ENCODE measurements around the gene CHD9. TPM values are rescaled to one million over a fixed set of nuclear protein-coding genes. Genes with fewer than 3 reads are reported as not detected.

The CHD9 gene
- total and polyA plus RNA-seq, 4 donors = 6.2 to 46.6 (median 32.5) TPM

DNA sequence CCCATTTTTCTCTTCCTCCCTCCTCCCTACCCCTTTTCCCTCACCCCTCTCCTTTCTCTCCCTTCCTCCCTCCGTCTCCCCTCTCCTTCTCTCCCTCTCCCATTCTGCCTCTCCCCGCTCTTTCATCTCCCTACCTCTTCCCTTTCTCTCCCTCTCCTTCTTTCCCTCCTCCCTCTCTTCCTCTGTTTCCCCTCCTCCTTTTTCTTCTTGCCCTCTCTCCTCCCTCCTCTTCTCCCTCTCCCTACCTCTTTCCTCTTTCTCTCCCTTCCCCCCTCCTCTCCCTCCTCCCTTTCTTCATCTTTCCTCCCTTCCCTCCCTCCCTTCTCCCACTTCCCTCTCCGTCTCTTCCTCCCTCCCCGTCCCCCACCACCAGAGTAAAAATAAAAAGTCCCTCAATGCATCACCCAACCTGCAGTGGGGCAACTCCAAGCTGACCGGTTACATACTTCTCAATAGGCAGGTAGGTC, 12.5 kb upstream of the CHD9 start:
- 78% methylated on average over 5 of the region's 5 CpGs for WGBS
- no peak for TF ChIP-seq EGR1 (IDR thresholded peaks at IDR 0.05; ENCODE audit: low read depth in 2 of 2)
- TF ChIP-seq, protein P1, sequence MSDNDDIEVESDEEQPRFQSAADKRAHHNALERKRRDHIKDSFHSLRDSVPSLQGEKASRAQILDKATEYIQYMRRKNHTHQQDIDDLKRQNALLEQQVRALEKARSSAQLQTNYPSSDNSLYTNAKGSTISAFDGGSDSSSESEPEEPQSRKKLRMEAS (IDR thresholded peaks at IDR 0.05) = no peak
- TF ChIP-seq HNF4G (IDR thresholded peaks at IDR 0.05) = no peak
- TF ChIP-seq SP1 (IDR thresholded peaks at IDR 0.05) = no peak
- no peak for TF ChIP-seq NR2F2 (IDR thresholded peaks at IDR 0.05)
- TF ChIP-seq TAF1 (conservative IDR thresholded peaks at IDR 0.05) = no peak
- no peak for TF ChIP-seq GABPA (IDR thresholded peaks at IDR 0.05 in 1 of 2, conservative IDR thresholded peaks at IDR 0.05 in 1 of 2)
- TF ChIP-seq RXRA (IDR thresholded peaks at IDR 0.05) = no peak
- Histone ChIP-seq H3K36me3 (ENCODE audit: control insufficient read depth in 4 of 4, insufficient read depth in 3 of 4, low read depth in 1 of 4, low read length in 3 of 4) (no peaks in the 10 kb centered on the region), H3K27me3 (ENCODE audit: control insufficient read depth in 4 of 4, insufficient read depth in 4 of 4, low read length in 3 of 4) (no peaks in the 10 kb centered on the region), H3K27ac (ENCODE audit: low read depth in 1 of 2, low read length in 2 of 2) (no peak overlapping the region), H3K4me1 (ENCODE audit: control insufficient read depth in 4 of 4, insufficient read depth in 4 of 4, low read length in 3 of 4) (peaks cover 0 to 4% (median 0%) of the 10 kb centered on the region in 4 donors), H3K9me3 (ENCODE audit: control insufficient read depth in 4 of 4, low read length in 3 of 4) (no peaks in the 10 kb centered on the region), H3K4me3 (ENCODE audit: low read depth in 1 of 3, low read length in 3 of 3) (no peak overlapping the region), H3K9ac (ENCODE audit: low read depth in 1 of 2, low read length in 2 of 2) (no peak overlapping the region)
- DNase-seq (ENCODE audit: low spot score) = no peak

DNA sequence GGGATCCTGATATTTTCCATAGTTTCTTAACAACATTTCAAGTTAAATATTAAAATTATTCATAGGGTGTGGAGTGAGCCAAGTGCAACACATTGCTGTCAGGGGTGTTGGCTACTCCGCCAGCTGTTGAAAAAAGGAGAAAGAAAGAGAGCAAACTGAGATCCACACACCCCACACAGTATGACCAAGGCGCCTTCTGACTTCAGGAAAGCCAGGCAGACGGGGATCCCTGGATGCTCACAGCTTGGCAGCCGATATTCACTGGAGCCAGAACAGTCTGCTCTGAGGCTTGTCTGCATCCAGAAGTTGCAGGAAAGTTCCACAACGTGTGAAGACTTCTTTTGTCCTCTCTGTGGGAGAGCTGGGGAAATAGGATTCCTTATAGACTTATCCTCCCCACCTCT, 11.4 kb upstream of the CHD9 start:
- Histone ChIP-seq H3K9ac (ENCODE audit: low read depth in 1 of 2, low read length in 2 of 2) (no peak overlapping the region), H3K27ac (ENCODE audit: low read depth in 1 of 2, low read length in 2 of 2) (no peak overlapping the region), H3K4me1 (ENCODE audit: control insufficient read depth in 4 of 4, insufficient read depth in 4 of 4, low read length in 3 of 4) (peaks cover 0 to 7% (median 3%) of the 10 kb centered on the region in 4 donors), H3K4me3 (ENCODE audit: low read depth in 1 of 3, low read length in 3 of 3) (no peak overlapping the region), H3K27me3 (ENCODE audit: control insufficient read depth in 4 of 4, insufficient read depth in 4 of 4, low read length in 3 of 4) (no peaks in the 10 kb centered on the region), H3K9me3 (ENCODE audit: control insufficient read depth in 4 of 4, low read length in 3 of 4) (no peaks in the 10 kb centered on the region), H3K36me3 (ENCODE audit: control insufficient read depth in 4 of 4, insufficient read depth in 3 of 4, low read depth in 1 of 4, low read length in 3 of 4) (no peaks in the 10 kb centered on the region)
- 70% methylated on average over 5 of the region's 5 CpGs for WGBS
- TF ChIP-seq TAF1 (conservative IDR thresholded peaks at IDR 0.05) = no peak
- no peak for TF ChIP-seq JUND (IDR thresholded peaks at IDR 0.05)
- no peak for TF ChIP-seq RXRA (IDR thresholded peaks at IDR 0.05)
- no peak for TF ChIP-seq FOXA1 (IDR thresholded peaks at IDR 0.05)
- TF ChIP-seq, protein P2, sequence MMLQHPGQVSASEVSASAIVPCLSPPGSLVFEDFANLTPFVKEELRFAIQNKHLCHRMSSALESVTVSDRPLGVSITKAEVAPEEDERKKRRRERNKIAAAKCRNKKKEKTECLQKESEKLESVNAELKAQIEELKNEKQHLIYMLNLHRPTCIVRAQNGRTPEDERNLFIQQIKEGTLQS (IDR thresholded peaks at IDR 0.05) = no peak
- TF ChIP-seq YY1 (IDR thresholded peaks at IDR 0.05) = no peak
- TF ChIP-seq HNF4A (conservative IDR thresholded peaks at IDR 0.05) = no peak
- no peak for TF ChIP-seq SP1 (IDR thresholded peaks at IDR 0.05)
- TF ChIP-seq, protein P3, sequence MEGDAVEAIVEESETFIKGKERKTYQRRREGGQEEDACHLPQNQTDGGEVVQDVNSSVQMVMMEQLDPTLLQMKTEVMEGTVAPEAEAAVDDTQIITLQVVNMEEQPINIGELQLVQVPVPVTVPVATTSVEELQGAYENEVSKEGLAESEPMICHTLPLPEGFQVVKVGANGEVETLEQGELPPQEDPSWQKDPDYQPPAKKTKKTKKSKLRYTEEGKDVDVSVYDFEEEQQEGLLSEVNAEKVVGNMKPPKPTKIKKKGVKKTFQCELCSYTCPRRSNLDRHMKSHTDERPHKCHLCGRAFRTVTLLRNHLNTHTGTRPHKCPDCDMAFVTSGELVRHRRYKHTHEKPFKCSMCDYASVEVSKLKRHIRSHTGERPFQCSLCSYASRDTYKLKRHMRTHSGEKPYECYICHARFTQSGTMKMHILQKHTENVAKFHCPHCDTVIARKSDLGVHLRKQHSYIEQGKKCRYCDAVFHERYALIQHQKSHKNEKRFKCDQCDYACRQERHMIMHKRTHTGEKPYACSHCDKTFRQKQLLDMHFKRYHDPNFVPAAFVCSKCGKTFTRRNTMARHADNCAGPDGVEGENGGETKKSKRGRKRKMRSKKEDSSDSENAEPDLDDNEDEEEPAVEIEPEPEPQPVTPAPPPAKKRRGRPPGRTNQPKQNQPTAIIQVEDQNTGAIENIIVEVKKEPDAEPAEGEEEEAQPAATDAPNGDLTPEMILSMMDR (IDR thresholded peaks at IDR 0.05; ENCODE audit: low read depth, low read length, missing input control) = no peak
- TF ChIP-seq EGR1 (IDR thresholded peaks at IDR 0.05; ENCODE audit: low read depth in 2 of 2) = no peak
- TF ChIP-seq HNF4G (IDR thresholded peaks at IDR 0.05) = no peak
- DNase-seq (ENCODE audit: low spot score) = no peak

DNA sequence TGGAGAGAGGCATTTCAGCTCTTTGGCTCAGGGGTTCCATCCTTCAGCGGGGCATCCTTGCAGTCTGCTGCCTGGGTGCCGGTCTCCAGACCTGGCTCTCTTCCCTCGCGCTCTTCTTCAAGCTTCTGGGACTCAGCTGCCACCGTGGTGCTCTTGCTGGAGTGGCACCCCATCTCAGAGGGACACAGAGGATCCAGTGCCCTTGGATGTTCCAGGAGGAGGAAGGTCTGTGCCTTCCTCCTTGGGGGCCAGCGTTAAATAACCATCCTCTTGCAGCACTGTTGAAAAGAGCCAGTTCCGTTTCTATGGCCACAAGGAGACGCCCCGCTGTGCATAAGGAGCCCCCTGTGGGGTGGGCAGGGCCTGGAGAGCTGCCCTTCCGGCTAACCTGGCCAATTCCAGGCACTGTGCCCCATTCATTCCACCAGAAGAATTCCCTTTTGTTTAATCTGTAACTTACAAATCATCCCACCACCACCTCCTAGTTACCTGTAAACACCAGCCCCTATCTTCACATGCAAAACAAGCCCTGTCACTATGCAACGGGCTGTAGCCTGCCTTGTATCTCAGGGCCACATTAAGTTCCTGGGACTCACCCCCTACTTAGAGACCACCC, 10.7 kb upstream of the CHD9 start:
- Histone ChIP-seq H3K4me3 (ENCODE audit: low read depth in 1 of 3, low read length in 3 of 3) (no peak overlapping the region), H3K27me3 (ENCODE audit: control insufficient read depth in 4 of 4, insufficient read depth in 4 of 4, low read length in 3 of 4) (no peaks in the 10 kb centered on the region), H3K27ac (ENCODE audit: low read depth in 1 of 2, low read length in 2 of 2) (no peak overlapping the region), H3K9me3 (ENCODE audit: control insufficient read depth in 4 of 4, low read length in 3 of 4) (no peaks in the 10 kb centered on the region), H3K36me3 (ENCODE audit: control insufficient read depth in 4 of 4, insufficient read depth in 3 of 4, low read depth in 1 of 4, low read length in 3 of 4) (no peaks in the 10 kb centered on the region), H3K4me1 (ENCODE audit: control insufficient read depth in 4 of 4, insufficient read depth in 4 of 4, low read length in 3 of 4) (peaks cover 0 to 9% (median 9%) of the 10 kb centered on the region in 4 donors), H3K9ac (ENCODE audit: low read depth in 1 of 2, low read length in 2 of 2) (no peak overlapping the region)
- no peak for DNase-seq (ENCODE audit: low spot score)
- WGBS = 54% methylated on average over 11 of the region's 11 CpGs
- peak; percentile 10 for TF ChIP-seq SP1 (IDR thresholded peaks at IDR 0.05)
- TF ChIP-seq, protein P3 (IDR thresholded peaks at IDR 0.05; ENCODE audit: low read depth, low read length, missing input control) = no peak

All from liver (tissue), 9 donors.